ENCODE measurements around the gene RHBDL3.
A peak's percentile ranks its signal among the peaks of the same experiment; 100 is the strongest.
"Not testable (repeated sequence)": the region's sequence is repeated elsewhere in the genome, so short reads cannot be mapped to it uniquely, and the experiment has no call there.

The RHBDL3 gene

DNA sequence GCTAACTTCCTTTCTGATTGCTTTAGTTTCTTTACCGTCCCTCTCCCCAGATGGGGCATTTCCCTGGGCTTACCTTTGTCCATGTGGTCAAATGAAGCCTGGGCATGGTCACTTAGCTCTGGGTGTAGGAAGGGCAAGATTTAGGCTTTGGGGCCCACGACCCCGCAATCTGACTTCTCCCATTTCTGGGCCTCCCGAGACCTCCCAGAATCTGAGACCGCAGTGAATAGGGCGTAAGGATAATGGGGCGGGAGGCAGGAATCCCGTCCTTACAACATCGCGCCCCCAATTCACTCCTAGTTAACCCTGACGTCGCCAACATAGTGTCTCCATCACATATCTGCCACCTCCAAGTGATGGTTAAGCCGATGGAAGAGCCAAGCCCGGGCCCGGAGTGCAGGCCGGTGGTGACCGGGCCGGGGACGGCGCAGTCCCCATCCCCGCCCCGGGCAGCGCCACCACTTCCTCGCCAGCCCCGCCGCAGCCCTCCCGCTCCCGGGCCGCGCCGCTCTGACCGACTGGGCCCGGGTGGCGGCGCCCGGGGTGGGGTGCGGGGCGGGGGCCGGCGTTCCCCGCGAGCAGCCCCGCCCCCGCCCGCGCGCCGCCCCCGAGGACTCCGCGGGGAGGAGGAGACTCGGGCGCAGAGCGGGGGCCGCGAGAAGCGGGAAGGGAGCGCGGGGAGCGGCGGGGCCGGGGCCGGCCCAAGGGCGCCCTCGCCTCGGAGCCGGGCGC is at the start of gene RHBDL3:
TSS of gene RHBDL3 (plus strand) at position 641 of the 732 bp plus-strand sequence. CDS start 358 bp downstream, outside the sequence.
- peak in 1 of 2 donors; percentile 15 for DNase-seq (ENCODE audit: low read depth in 1 of 2, low spot score in 1 of 2)

- no peak for DNase-seq (ENCODE audit: low read depth in 1 of 2, low spot score in 1 of 2)
These were observed 43.0 kb upstream of the RHBDL3 start for GRCh38 chr17:32222621-32223020.

DNA sequence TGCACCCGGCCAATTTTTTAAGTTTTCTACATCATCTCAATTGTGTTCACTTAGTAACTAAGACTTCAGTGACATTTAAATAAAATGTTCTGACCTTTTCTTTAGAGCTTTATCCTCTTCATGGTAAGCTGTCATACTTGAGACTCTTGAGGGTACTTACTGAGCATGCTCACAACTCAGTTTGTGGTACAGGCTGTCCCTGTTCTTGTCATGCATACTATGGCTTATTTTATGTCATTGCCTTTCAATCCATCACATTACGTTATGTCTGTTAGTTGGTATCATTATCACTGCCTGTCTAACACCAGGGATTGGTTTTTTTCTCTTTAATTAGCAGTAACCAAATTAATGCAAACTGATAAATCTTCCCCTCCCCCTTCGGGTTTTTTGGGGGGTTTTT is 41.9 kb upstream of the RHBDL3 start:
- DNase-seq (ENCODE audit: low read depth in 1 of 2, low spot score in 1 of 2) = no peak

DNA sequence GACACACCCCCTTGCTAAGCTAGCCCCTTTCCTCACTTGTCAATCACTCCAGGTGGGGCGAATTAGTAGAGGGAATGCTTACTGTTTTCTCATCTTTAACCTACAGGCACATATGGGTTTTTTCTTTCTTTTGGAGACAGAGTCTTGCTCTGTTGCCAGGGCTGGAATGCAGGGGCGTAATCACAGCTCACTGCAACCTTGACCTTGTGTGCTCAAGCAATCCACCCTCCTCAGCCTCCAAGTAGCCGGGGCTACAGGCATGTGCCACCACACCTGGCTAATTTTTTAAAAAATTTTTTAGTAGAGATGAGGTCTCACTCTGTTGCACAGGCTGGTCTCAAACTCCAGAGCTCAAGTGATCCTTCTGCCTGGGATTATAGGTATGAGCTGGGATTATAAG is 38.7 kb upstream of the RHBDL3 start:
- no peak for DNase-seq (ENCODE audit: low read depth in 1 of 2, low spot score in 1 of 2)

DNA sequence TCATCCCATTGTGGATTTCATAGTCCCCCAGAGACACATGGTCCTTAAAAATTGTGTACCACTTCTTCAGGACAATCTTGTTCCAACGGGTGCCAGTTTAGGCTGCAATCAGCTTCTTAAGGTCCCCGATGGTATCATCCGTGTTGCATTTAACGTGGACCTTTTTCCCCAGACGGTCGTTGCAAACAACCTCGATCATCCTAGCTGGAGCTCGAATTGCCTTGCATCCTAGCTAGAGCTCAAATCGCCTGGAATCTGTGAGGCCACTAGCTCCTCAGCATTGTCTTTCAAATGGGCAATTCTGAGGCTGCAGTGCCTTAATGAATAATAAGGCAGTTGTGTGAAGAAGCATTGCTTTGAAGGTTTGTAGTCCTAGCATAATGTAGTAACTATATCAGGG is 37.7 kb upstream of the RHBDL3 start:
- DNase-seq (ENCODE audit: low read depth in 1 of 2, low spot score in 1 of 2) = no peak

GRCh38 chr17:32235588-32235987 is 30.0 kb upstream of the RHBDL3 start:
- DNase-seq (ENCODE audit: low read depth in 1 of 2, low spot score in 1 of 2) = no peak

- DNase-seq (ENCODE audit: low read depth in 1 of 2, low spot score in 1 of 2) = no peak
These were observed 26.2 kb upstream of the RHBDL3 start for GRCh38 chr17:32239456-32239855.

DNA sequence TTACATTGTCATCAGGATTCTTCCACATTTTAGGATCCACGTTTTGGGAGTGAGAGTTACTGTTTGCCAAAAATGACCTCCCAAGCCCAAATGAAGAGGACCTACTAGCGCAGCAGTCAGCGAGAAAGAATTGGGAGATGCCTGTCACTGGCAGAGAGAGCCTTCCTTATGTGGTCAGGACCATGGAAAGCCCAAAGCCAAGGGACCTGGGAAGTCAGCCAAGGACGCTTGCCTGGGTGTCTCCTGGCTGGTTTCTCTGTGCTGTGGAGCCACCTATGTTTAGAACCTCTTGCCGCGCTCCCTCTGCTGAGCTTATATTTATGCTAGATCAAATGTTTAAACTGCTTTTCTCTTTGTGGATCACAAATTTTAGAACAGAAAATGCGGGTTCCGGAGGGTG is 24.9 kb upstream of the RHBDL3 start:
- no peak for DNase-seq (ENCODE audit: low read depth in 1 of 2, low spot score in 1 of 2)

GRCh38 chr17:32241640-32242039 is 24.0 kb upstream of the RHBDL3 start:
- DNase-seq (ENCODE audit: low read depth in 1 of 2, low spot score in 1 of 2) = no peak

GRCh38 chr17:32249475-32249874 is 16.2 kb upstream of the RHBDL3 start:
- no peak for DNase-seq (ENCODE audit: low read depth in 1 of 2, low spot score in 1 of 2)

- DNase-seq (ENCODE audit: low read depth in 1 of 2, low spot score in 1 of 2) = peak in 1 of 2 donors; percentile 32
These were observed 12.5 kb upstream of the RHBDL3 start for GRCh38 chr17:32253117-32253611.

- no peak for DNase-seq (ENCODE audit: low read depth in 1 of 2, low spot score in 1 of 2)
These were observed 9.5 kb upstream of the RHBDL3 start for GRCh38 chr17:32256012-32256700.

- no peak for DNase-seq (ENCODE audit: low read depth in 1 of 2, low spot score in 1 of 2)
These were observed 9.0 kb upstream of the RHBDL3 start for GRCh38 chr17:32256701-32257019.

DNA sequence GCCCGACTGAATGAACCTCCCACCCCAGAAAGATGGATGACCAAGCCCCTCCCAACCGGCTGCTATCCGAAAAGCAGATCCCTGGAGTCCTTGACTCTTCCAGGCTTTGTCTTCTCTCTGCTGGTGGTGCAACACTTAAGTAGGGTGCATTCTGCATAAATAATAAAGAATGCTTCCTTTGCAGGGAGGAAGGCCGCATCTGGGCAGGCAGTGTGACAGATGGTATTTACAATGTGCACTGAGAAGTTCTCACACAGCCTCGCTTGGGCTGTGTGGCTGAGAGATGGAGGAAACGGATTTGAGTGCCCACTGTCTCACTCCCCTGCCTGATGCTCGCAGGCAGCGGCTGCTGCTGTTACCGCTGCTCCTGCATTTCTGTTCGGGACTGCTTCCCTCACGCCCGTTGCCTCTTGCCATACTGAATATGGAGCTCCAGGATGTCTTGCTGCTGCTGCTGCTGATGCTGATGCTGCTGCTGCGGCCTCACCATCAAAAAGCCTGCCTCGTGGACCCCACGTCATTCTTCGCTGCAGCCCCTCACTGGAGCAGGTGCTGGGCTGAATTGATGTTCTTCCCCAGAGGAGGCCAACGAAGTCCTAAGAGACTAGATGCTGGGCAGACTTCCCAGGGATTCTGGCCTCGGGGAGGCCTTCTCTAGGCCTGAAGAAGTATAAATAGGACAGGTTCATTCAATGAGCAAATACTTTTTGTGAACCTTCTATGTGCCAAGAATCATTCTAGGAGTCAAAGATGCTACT is 7.1 kb upstream of the RHBDL3 start:
- no peak for DNase-seq (ENCODE audit: low read depth in 1 of 2, low spot score in 1 of 2)

DNA sequence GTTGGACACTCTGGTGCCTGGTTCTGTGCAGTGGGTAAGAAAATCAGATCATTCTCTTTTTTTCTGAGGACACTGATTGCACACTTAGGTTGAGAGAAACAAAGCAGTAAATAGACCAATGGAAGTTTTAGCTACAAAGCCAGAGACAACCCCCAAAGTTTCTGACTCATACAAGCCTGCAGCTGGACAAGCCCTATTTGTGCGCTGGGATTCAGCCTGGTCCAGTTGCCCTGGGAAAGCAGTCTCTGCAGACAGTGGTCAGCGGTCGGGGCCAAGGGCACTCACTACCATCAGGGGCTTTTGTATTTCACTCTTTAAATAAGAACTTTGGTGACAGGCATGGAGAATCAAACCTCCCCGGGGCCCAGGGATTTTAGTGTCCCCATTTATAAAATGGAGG is 6.0 kb upstream of the RHBDL3 start:
- DNase-seq (ENCODE audit: low read depth in 1 of 2, low spot score in 1 of 2) = no peak

GRCh38 chr17:32261417-32261736 is 4.3 kb upstream of the RHBDL3 start:
- no peak for DNase-seq (ENCODE audit: low read depth in 1 of 2, low spot score in 1 of 2)

GRCh38 chr17:32261936-32262510 is 3.6 kb upstream of the RHBDL3 start:
- DNase-seq (ENCODE audit: low read depth in 1 of 2, low spot score in 1 of 2) = no peak

DNA sequence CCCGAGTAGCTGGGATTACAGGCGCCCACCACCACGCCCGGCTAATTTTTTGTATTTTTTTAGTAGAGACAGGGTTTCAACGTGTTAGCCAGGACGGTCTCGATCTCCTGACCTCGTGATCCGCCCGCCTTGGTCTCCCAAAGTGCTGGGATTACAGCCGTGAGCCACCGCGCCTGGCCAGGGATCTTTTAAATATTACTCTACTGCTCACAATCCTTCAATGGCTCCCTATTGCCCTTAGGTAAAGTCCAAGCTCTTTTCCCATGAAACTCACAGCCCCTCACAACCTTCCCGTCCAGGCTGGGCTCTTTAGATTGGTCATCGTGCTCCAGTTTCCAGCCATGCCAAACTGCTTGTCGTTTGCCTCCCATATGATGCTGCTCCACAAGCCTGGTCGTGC is 2.1 kb upstream of the RHBDL3 start:
- DNase-seq (ENCODE audit: low read depth in 1 of 2, low spot score in 1 of 2) = not testable (repeated sequence)

DNA sequence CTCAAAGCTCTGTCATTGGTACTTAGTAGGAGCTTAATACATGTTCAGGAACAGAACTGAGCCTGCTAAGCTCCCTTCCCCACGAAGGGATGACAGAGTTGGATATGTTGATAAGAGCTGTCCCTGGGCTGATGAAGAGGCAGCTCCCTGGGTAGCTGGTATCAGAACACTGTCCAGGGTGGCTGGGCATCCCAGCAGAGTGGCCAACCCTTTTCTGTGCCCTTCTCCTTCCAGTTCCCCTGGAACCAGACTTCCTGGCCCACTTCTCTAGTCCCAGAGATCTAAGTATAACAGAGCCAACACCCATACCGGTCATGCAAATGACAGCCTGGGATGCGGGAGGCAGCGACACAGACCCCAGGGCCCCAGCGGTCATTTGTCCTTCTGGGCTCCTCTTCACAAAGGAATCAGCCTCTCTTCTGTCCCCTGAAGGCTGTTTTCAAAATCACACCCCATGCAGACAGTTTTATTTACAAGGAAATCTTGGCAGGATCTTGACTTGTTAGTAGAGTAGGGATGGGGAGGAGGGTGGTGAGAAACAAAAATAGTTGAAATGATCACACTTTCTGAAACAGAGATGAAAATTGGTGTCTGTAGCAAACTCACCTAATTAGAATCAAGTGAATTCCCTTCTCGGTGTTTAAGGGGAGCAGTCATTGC is 1.4 kb upstream of the RHBDL3 start:
- DNase-seq (ENCODE audit: low read depth in 1 of 2, low spot score in 1 of 2) = no peak

DNA sequence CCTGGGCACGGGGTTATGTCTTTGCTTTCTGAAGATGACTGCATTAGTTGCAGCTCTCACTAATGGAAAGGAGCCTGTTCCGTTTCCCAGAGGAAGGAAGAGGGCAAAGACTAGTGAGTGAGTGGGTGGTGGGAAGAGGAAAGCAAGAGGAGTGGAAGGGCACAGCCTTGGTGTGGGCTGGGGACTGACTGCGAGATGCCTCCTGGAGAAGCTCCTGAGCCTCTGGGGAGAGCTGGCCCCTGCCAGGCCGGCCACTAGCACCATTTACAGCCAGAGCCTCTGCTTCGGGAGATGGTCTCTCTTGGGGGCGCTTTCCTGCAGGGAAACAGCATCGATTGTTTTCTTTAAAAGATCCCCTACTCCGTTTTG is 825 bp upstream of the RHBDL3 start:
- DNase-seq (ENCODE audit: low read depth in 1 of 2, low spot score in 1 of 2) = no peak

DNA sequence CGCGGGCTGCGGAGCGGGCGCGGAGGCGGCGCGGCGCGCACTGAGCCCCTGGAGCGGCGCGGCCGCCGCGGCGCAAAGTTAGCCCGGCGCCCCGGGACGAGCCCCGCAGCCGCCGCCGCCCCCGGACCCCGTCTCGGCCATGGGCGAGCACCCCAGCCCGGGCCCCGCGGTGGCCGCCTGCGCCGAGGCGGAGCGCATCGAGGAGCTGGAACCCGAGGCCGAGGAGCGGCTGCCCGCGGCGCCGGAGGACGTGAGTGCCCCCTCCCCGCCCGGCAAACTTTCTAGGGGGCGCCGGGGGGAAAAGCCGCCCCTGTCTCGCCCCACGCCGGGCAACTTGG is 388 bp downstream of the RHBDL3 start:
- no peak for DNase-seq (ENCODE audit: low read depth in 1 of 2, low spot score in 1 of 2)
